Fibroblast of lung (primary cell): ENCODE data around the gene HM13.

Experiments used
- CTCF ChIP-seq, 2 donors: IDR thresholded peaks in 1 of 2; conservative IDR thresholded peaks in 1 of 2; 1 replicate in 1 of 2; 2 replicates in 1 of 2; pipeline ENCODE4 v1.5.1; 2011 to 2012; ENCODE audit warnings: low read length in 2 of 2, control low read depth in 1 of 2, inconsistent platforms in 1 of 2, low read depth in 1 of 2, mild to moderate bottlenecking in 1 of 2
- EZH2 ChIP-seq: IDR thresholded peaks from 2 replicates; pipeline ENCODE4 v1.5.1; 2012; ENCODE audit warnings: low read length, control low read depth, mild to moderate bottlenecking; ENCODE audit errors: missing control alignments

- TF ChIP-seq CTCF (conservative IDR thresholded peaks at IDR 0.05 in 1 of 2, IDR thresholded peaks at IDR 0.05 in 1 of 2; ENCODE audit: low read depth in 1 of 2, low read length in 2 of 2): no peak
- TF ChIP-seq EZH2: no peak
These were observed 92.8 kb downstream of the HM13 start for GRCh38 chr20:31606804-31607639.
